ENCODE measurements around the gene MFGE8. TPM values are rescaled to one million over a fixed set of nuclear protein-coding genes. Genes with fewer than 3 reads are reported as not detected.

MFGE8 gene
- total RNA-seq, 1 experiment from 2014 or later = 254 TPM

DNA sequence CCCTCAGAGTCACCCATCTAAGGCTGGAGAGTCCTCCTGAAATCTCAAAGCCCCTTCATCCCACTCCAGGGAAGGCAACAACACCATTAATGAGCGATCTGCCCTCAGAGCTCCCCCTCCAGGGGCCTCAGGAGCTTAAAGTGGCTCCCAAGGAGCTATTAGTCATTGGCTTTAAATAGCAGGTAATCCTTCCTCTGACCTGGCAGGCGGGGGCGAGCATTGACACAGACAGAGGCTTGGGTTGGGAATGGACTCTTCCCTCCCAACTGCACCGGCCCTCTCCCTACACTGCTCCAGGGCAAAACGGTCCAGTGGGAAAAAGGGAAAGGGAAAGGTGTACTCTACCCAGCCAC is 1.4 kb downstream of the MFGE8 start:
- peak overlapping the region; percentile 74 for H3K27ac Mint-ChIP-seq (ENCODE audit: low read depth, unreplicated experiment)
- H3K36me3 Mint-ChIP-seq (ENCODE audit: insufficient read depth, unreplicated experiment) = peaks cover 50% of the 10 kb centered on the region
- no peaks in the 10 kb centered on the region for H3K27me3 Mint-ChIP-seq (ENCODE audit: insufficient read depth, unreplicated experiment)
- H3K9me3 Mint-ChIP-seq (ENCODE audit: unreplicated experiment) = no peaks in the 10 kb centered on the region
- intact Hi-C loops (cut with micrococcal nuclease) = loop anchor here (2.0 kb wide), 1 partner anchor 105 kb away; no protein-coding TSS in a partner anchor
- DNase-seq (ENCODE audit: unreplicated experiment) = peak; percentile 91
- BruUV-seq (replicated peaks) = no TSS peak
- POLR2A ChIA-PET = interaction anchor here (0.6 to 2.0 kb wide), 19 partner anchors 8 to 334 kb away, joined by 3 to 17 read pairs (median 4); partner anchors contain the start of gene ABHD2
- CTCF ChIA-PET = interaction anchor here (0.6 to 2.6 kb wide), 21 partner anchors 8 to 266 kb away, joined by 3 to 21 read pairs (median 4); no protein-coding TSS in a partner anchor
- TF ChIP-seq, protein P1, sequence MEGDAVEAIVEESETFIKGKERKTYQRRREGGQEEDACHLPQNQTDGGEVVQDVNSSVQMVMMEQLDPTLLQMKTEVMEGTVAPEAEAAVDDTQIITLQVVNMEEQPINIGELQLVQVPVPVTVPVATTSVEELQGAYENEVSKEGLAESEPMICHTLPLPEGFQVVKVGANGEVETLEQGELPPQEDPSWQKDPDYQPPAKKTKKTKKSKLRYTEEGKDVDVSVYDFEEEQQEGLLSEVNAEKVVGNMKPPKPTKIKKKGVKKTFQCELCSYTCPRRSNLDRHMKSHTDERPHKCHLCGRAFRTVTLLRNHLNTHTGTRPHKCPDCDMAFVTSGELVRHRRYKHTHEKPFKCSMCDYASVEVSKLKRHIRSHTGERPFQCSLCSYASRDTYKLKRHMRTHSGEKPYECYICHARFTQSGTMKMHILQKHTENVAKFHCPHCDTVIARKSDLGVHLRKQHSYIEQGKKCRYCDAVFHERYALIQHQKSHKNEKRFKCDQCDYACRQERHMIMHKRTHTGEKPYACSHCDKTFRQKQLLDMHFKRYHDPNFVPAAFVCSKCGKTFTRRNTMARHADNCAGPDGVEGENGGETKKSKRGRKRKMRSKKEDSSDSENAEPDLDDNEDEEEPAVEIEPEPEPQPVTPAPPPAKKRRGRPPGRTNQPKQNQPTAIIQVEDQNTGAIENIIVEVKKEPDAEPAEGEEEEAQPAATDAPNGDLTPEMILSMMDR (IDR thresholded peaks at IDR 0.05; ENCODE audit: unreplicated experiment) = no peak
- H3K4me1 Mint-ChIP-seq (ENCODE audit: insufficient read depth, unreplicated experiment) = peaks cover 30% of the 10 kb centered on the region
- H3K4me3 Mint-ChIP-seq (ENCODE audit: unreplicated experiment) = peak overlapping the region; percentile 95

DNA sequence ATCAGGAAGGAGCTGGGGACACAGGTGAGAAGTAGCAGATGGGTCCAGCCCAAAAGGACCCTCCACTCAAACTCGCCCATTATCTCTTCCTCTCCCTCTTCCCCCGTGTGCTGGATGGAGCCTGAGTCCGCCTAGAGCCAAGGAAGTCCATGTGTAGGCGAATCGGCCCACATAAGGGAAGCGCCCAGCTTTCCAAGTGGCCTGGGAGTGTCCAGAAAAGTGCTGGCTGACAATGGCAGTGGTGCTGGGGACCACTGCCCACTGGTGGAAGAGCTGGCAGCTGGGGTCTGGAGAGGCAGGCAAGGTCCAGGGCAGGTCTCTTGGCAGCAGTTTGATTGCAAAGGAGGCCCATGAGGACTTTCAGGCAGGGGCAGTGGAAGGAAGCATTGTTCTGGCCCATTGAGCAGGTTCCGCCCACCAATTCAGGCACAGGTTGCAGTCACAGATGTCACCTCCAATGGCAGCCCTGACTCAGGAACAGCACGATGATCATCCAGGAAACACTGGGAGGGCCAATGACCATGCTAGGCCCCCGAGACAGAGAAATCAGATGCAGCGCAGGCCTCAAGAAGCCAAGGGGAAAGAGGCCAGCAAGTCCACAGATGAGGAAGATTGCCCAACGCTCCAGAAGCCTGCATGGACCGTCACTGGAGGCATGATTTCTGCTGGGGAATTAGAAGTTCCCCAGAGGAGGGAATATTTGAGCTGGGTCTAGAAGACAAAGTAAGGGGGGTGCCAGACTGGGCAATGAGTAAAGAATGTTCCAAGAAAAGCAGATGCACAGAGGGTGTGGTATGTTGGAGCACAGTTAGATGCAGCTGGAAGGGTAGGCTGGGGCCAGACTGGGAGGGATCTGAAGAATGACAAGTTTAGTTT is 3.0 kb downstream of the MFGE8 start:
- Mint-ChIP-seq H3K4me1 (ENCODE audit: insufficient read depth, unreplicated experiment) (peaks cover 26% of the 10 kb centered on the region), H3K27me3 (ENCODE audit: insufficient read depth, unreplicated experiment) (no peaks in the 10 kb centered on the region), H3K36me3 (ENCODE audit: insufficient read depth, unreplicated experiment) (peaks cover 65% of the 10 kb centered on the region), H3K27ac (ENCODE audit: low read depth, unreplicated experiment) (peak overlapping the region; percentile 74), H3K9me3 (ENCODE audit: unreplicated experiment) (no peaks in the 10 kb centered on the region), H3K4me3 (ENCODE audit: unreplicated experiment) (peak overlapping the region; percentile 95)
- no peak for DNase-seq (ENCODE audit: unreplicated experiment)
- BruUV-seq (replicated peaks) = no TSS peak
- ChIA-PET CTCF (interaction anchor here (0.7 to 2.6 kb wide), 8 partner anchors 10 to 479 kb away, joined by 3 to 21 read pairs (median 4); no protein-coding TSS in a partner anchor), POLR2A (interaction anchor here (2.0 kb wide), 1 partner anchor 107 kb away, joined by 10 read pairs; no protein-coding TSS in a partner anchor)
- TF ChIP-seq, protein P1 (IDR thresholded peaks at IDR 0.05; ENCODE audit: unreplicated experiment) = no peak
- intact Hi-C loops (cut with micrococcal nuclease) = no loop called here

DNA sequence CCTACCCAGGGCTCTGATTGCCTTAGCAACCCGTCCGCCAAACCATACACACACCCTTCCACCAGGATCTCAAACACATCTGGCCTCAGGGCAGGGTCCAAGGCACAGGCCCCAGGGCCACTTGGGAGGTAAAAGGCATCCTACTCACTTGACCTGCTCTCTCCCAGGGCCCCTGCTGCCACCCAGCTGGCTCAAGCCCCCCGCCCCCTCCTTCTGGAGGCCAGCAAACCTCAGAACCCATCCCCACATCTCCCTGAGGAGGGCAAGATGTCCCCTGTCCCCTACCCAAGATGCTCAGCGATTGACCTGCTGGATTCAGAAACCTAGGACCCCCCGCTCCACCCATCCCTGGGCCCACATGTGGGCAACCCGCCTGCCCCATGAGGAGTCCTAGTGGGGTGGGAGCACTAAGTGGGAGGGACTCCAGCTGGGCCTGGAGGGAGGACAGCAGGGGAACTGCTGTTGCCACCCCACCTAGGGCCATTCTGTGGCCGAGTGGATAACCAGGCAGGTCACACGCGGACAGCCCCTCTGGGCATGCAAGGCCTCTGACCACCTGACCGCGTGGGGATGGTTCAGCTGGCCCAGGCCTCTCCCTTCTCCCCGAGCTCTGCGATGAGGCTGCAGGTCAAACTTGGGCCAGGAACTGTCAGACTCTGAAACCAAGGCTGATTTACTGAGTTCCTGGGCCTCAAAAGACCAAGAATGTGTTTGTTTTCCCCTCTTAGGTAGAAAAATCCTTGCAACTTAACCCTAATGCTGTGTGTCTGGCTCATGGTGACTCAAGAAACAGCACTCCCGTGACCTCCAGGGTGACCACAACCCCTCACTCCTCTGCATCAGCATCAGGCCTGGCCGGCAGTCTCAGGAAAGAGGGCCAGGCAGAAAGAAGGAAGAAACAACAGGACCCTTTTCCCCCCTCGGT is 4.2 kb downstream of the MFGE8 start:
- CTCF ChIA-PET = interaction anchor here (0.6 to 6.7 kb wide), 6 partner anchors 11 to 251 kb away, joined by 3 to 128 read pairs (median 4); no protein-coding TSS in a partner anchor
- Mint-ChIP-seq H3K4me1 (ENCODE audit: insufficient read depth, unreplicated experiment) (peaks cover 31% of the 10 kb centered on the region), H3K27ac (ENCODE audit: low read depth, unreplicated experiment) (no peak overlapping the region), H3K9me3 (ENCODE audit: unreplicated experiment) (no peaks in the 10 kb centered on the region), H3K36me3 (ENCODE audit: insufficient read depth, unreplicated experiment) (peaks cover 77% of the 10 kb centered on the region), H3K27me3 (ENCODE audit: insufficient read depth, unreplicated experiment) (no peaks in the 10 kb centered on the region), H3K4me3 (ENCODE audit: unreplicated experiment) (no peak overlapping the region)
- no peak for DNase-seq (ENCODE audit: unreplicated experiment)
- no TSS peak for BruUV-seq (replicated peaks)
- POLR2A ChIA-PET = interaction anchor here (0.8 kb wide), 1 partner anchor 182 kb away, joined by 3 read pairs; no protein-coding TSS in a partner anchor
- intact Hi-C loops (cut with micrococcal nuclease) = no loop called here
- TF ChIP-seq, protein P1 (IDR thresholded peaks at IDR 0.05; ENCODE audit: unreplicated experiment) = no peak
